ENCODE results near the gene PAIP2.

DNA sequence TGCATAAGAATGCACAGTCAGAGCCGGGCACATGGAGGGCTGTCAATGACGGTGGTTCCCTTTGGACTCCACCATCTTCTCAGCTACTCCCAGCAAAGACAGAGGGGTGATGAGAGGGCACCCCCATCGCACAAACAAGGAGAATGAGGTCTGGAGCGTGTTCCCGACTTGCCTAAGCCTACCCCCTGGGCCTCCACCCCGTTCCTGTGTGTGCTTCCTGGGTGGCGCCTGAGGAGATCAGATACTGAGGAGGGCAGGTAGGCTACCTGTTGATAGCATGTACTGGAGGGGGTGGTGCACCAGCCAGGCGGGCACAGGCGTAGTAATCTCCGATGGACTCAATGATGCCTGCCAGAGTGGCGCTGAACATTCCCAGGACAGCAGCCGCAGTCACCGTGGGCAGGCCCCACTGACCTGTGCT is 37.3 kb downstream of the PAIP2 start:
- TF ChIP-seq POLR2AphosphoS5 (IDR thresholded peaks at IDR 0.05; ENCODE audit: low read depth, low read length) (no peak), TAF1 (IDR thresholded peaks at IDR 0.05; ENCODE audit: borderline replicate concordance, insufficient read depth, low read length) (no peak), SIN3A (IDR thresholded peaks at IDR 0.05; ENCODE audit: borderline replicate concordance, insufficient read depth, low read length) (no peak)
- TF ChIP-seq, protein P1, sequence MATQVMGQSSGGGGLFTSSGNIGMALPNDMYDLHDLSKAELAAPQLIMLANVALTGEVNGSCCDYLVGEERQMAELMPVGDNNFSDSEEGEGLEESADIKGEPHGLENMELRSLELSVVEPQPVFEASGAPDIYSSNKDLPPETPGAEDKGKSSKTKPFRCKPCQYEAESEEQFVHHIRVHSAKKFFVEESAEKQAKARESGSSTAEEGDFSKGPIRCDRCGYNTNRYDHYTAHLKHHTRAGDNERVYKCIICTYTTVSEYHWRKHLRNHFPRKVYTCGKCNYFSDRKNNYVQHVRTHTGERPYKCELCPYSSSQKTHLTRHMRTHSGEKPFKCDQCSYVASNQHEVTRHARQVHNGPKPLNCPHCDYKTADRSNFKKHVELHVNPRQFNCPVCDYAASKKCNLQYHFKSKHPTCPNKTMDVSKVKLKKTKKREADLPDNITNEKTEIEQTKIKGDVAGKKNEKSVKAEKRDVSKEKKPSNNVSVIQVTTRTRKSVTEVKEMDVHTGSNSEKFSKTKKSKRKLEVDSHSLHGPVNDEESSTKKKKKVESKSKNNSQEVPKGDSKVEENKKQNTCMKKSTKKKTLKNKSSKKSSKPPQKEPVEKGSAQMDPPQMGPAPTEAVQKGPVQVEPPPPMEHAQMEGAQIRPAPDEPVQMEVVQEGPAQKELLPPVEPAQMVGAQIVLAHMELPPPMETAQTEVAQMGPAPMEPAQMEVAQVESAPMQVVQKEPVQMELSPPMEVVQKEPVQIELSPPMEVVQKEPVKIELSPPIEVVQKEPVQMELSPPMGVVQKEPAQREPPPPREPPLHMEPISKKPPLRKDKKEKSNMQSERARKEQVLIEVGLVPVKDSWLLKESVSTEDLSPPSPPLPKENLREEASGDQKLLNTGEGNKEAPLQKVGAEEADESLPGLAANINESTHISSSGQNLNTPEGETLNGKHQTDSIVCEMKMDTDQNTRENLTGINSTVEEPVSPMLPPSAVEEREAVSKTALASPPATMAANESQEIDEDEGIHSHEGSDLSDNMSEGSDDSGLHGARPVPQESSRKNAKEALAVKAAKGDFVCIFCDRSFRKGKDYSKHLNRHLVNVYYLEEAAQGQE (IDR thresholded peaks at IDR 0.05; ENCODE audit: insufficient read depth in 1 of 2, low read depth in 2 of 2, low read length in 2 of 2) = no peak
